GM11168 (cell line): ENCODE measurements around the gene VPS18.

Experiments
- in situ Hi-C: fragments of 300-500 bp; cut with MboI; formaldehyde crosslinking; loops from one replicate; pipeline ENCODE4 v1.12.0; 2022; ENCODE audit warnings: low sequenced_read_pairs; ENCODE audit not compliant: unreplicated experiment

Gene VPS18

DNA sequence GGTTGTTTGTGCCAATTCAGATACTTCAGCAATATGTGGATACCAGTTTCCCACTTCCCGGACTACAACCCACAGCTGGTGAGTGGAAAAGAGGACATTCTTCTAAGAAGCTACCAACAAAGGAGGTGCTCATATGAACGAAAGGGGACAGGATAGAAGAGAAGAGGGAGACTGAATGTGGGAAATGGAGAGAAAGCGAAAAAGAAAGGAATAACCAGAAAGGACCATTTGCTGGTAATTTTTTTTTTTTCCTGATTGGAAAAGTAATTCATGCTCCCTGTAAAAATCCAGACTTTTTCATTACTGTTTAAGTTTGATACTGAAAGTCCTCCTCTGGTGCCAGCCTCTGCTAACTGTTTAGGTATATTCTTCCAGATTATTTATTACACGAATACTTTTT lies 57.5 kb downstream of the VPS18 start:
- in situ Hi-C loops = no loop called here

DNA sequence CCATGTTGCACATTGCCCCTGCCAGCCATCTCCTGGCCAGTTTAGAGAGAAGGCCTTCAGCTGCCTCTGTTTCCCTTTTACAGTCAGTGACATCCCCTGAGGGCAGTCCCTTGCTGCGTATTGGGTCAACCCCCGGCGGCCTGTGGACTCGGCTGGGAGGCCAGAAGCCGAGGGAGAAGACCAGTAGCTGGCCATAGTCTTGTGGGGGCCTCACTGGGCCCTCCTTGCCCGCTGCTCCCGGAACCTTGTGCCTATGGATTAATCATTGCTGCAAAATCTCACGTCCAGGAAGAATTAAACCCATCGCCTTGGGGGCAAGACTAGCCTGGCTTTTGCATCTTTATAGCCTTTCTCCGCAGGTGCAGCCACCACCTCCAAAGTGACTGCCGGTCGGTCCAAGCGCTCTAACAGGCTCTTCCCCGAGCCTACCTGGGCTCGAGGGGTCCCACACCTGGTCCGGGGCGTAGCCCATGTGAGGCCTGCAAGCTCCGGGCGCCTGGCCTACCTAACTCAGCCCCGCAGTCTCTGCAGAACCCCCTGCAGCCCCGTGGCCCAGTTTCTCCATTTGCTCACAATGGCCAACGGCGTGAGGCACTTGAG lies 58.2 kb downstream of the VPS18 start:
- in situ Hi-C loops = no loop called here

DNA sequence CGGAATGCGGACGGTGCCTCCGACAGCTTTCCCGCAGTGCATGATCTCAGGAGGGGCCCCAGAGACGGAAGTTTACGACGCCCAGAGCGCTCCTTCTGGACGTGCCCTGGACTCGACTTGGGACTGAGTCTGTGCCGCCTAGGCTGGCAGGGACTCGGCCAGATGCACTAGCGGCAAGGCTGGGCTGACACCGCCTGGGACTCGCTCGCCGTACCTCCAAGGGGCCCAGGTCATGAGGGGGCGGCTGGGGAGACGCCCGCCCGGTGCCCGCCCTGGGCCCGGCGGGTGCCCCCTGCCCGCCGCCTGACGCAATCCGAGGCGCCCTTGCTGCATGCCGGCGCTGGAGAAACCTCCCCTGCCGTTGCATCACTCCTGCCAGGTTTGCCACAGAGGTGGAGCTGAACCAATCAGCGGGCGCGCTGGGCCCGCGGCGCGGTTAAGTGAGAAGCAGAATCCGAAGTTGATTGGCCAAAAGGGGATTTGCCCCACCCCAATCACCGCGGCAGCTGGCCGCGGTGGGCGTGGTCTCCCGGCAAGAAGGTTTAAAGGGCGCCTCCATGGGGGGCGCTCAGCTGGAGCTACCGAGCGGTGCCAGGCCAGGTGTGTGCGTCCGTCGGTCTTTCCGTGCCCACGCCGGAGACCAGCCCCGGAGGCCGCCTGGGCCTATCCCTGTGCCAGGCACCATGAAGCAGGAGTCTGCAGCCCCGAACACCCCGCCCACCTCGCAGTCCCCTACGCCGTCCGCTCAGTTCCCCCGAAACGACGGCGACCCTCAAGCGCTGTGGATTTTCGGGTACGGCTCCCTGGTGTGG lies 58.9 kb downstream of the VPS18 start, which contains the start of gene CHAC1:
Gene CHAC1, plus strand, starts transcription at position 571 of the 812 bp plus-strand sequence. Its CDS starts 113 bp downstream, at position 684.
- in situ Hi-C loops = no loop called here
